ENCODE results near the gene ISM2.

ISM2 gene

GRCh38 chr14:77507762-77508161, 9.1 kb upstream of the ISM2 start:
- no peak for DNase-seq

- DNase-seq: no peak
These were observed 6.4 kb upstream of the ISM2 start for GRCh38 chr14:77505031-77505430.

- no peak for DNase-seq
These were observed 4.5 kb upstream of the ISM2 start for GRCh38 chr14:77503138-77503537.

- no peak for DNase-seq
These were observed 3.6 kb upstream of the ISM2 start for GRCh38 chr14:77502109-77502782.

- no peak for DNase-seq
These were observed 440 bp upstream of the ISM2 start for GRCh38 chr14:77498984-77499527.

- DNase-seq: no peak
These were observed 3.3 kb downstream of the ISM2 start for GRCh38 chr14:77495334-77495733.

GRCh38 chr14:77491056-77491455, 7.6 kb downstream of the ISM2 start:
- no peak for DNase-seq

GRCh38 chr14:77490347-77490986, 8.1 kb downstream of the ISM2 start:
- DNase-seq: no peak

GRCh38 chr14:77489041-77489440, 9.6 kb downstream of the ISM2 start:
- DNase-seq: no peak

GRCh38 chr14:77488558-77488957, 10.1 kb downstream of the ISM2 start:
- DNase-seq: no peak

- no peak for DNase-seq
These were observed 12.5 kb downstream of the ISM2 start for GRCh38 chr14:77485901-77486678.

GRCh38 chr14:77485256-77485655, 13.4 kb downstream of the ISM2 start:
- no peak for DNase-seq

GRCh38 chr14:77482422-77482821, 16.2 kb downstream of the ISM2 start:
- DNase-seq: no peak

- DNase-seq: no peak
These were observed 19.8 kb downstream of the ISM2 start for GRCh38 chr14:77478796-77479195.

- no peak for DNase-seq
These were observed 20.6 kb downstream of the ISM2 start for GRCh38 chr14:77478029-77478428.

- DNase-seq: no peak
These were observed 23.0 kb downstream of the ISM2 start for GRCh38 chr14:77475432-77476115.

GRCh38 chr14:77474479-77475177, 24.0 kb downstream of the ISM2 start:
- no peak for DNase-seq

GRCh38 chr14:77473921-77474320, 24.7 kb downstream of the ISM2 start:
- DNase-seq: no peak

- DNase-seq: no peak
These were observed 28.3 kb downstream of the ISM2 start for GRCh38 chr14:77470224-77470870.

- no peak for DNase-seq
These were observed 29.1 kb downstream of the ISM2 start for GRCh38 chr14:77469539-77469938.

GRCh38 chr14:77469067-77469505, 29.5 kb downstream of the ISM2 start:
- no peak for DNase-seq

GRCh38 chr14:77467801-77468200, 30.8 kb downstream of the ISM2 start:
- no peak for DNase-seq
